ENCODE measurements around the gene CCL27. TPM values are rescaled to one million over a fixed set of nuclear protein-coding genes. Genes with fewer than 3 reads are reported as not detected.
"Not testable (repeated sequence)": the region's sequence is repeated elsewhere in the genome, so short reads cannot be mapped to it uniquely, and the experiment has no call there.

The CCL27 gene
- total and polyA plus RNA-seq, 2 donors from 2014 or later, result not detected

GRCh38 chr9:34646211-34647083, 16.0 kb downstream of the CCL27 start, which contains the start of gene GALT:
GALT (plus strand) TSS chr9:34646675; CDS start chr9:34646705, 30 bp downstream.
- peaks cover 10 to 36% (median 25%) of the 10 kb centered on the region in 3 donors for H3K4me1 ChIP-seq (ENCODE audit: control insufficient read depth in 2 of 3, insufficient read depth in 2 of 3, low read depth in 1 of 3, low read length in 3 of 3)
- no peaks in the 10 kb centered on the region for H3K9me3 ChIP-seq (ENCODE audit: control insufficient read depth in 2 of 3, insufficient read depth in 1 of 3, low read length in 3 of 3)
- peak; percentile 7 for TF ChIP-seq CTCF (IDR thresholded peaks at IDR 0.05; ENCODE audit: borderline replicate concordance, extremely low read depth, insufficient read depth)
- H3K27me3 ChIP-seq (ENCODE audit: control insufficient read depth, insufficient read depth, low read length), result no peaks in the 10 kb centered on the region
- peak within 1 kb of the TSS; percentile 66 to 88 for H3K27ac ChIP-seq (ENCODE audit: low read depth in 2 of 2, low read length in 2 of 2)
- H3K36me3 ChIP-seq (ENCODE audit: control insufficient read depth in 2 of 3, insufficient read depth in 3 of 3, low read length in 3 of 3), result peaks cover 4 to 18% (median 5%) of the 10 kb centered on the region in 3 donors
- FAIRE-seq (no peak), DNase-seq (peak; percentile 96 to 98 (median 97))
- peak within 1 kb of the TSS; percentile 77 to 96 (median 86) for H3K9ac ChIP-seq (ENCODE audit: low read length in 3 of 3)
- H3K4me3 ChIP-seq (ENCODE audit: low read length in 3 of 3), result peak within 1 kb of the TSS; percentile 71 to 87 (median 87)
- intact Hi-C loops (cut with DNase I), result no loop called here

- no peaks in the 10 kb centered on the region for H3K9me3 ChIP-seq (ENCODE audit: control insufficient read depth in 2 of 3, insufficient read depth in 1 of 3, low read length in 3 of 3)
- intact Hi-C loops (cut with DNase I), result no loop called here
- no peak overlapping the region for H3K9ac ChIP-seq (ENCODE audit: low read length in 3 of 3)
- H3K36me3 ChIP-seq (ENCODE audit: control insufficient read depth in 2 of 3, insufficient read depth in 3 of 3, low read length in 3 of 3), result peaks cover 4 to 18% (median 5%) of the 10 kb centered on the region in 3 donors
- no peak for TF ChIP-seq CTCF (IDR thresholded peaks at IDR 0.05; ENCODE audit: borderline replicate concordance, extremely low read depth, insufficient read depth)
- FAIRE-seq (no peak), DNase-seq (peak in 1 of 5 donors; percentile 25)
- H3K4me3 ChIP-seq (ENCODE audit: low read length in 3 of 3), result no peak overlapping the region
- peak overlapping the region; percentile 9 to 14 for H3K27ac ChIP-seq (ENCODE audit: low read depth in 2 of 2, low read length in 2 of 2)
- H3K27me3 ChIP-seq (ENCODE audit: control insufficient read depth, insufficient read depth, low read length), result no peaks in the 10 kb centered on the region
- peaks cover 7 to 32% (median 17%) of the 10 kb centered on the region in 3 donors for H3K4me1 ChIP-seq (ENCODE audit: control insufficient read depth in 2 of 3, insufficient read depth in 2 of 3, low read depth in 1 of 3, low read length in 3 of 3)
Observed at GRCh38 chr9:34644766-34645314, 17.6 kb downstream of the CCL27 start.

GRCh38 chr9:34642679-34643078, 19.8 kb downstream of the CCL27 start:
- no peak overlapping the region for H3K27ac ChIP-seq (ENCODE audit: low read depth in 2 of 2, low read length in 2 of 2)
- H3K27me3 ChIP-seq (ENCODE audit: control insufficient read depth, insufficient read depth, low read length), result no peaks in the 10 kb centered on the region
- DNase-seq, result no peak
- H3K9ac ChIP-seq (ENCODE audit: low read length in 3 of 3), result no peak overlapping the region
- H3K9me3 ChIP-seq (ENCODE audit: control insufficient read depth in 2 of 3, insufficient read depth in 1 of 3, low read length in 3 of 3), result no peaks in the 10 kb centered on the region
- TF ChIP-seq CTCF (IDR thresholded peaks at IDR 0.05; ENCODE audit: borderline replicate concordance, extremely low read depth, insufficient read depth), result no peak
- H3K36me3 ChIP-seq (ENCODE audit: control insufficient read depth in 2 of 3, insufficient read depth in 3 of 3, low read length in 3 of 3), result no peaks in the 10 kb centered on the region
- H3K4me1 ChIP-seq (ENCODE audit: control insufficient read depth in 2 of 3, insufficient read depth in 2 of 3, low read depth in 1 of 3, low read length in 3 of 3), result peaks cover 7 to 21% (median 18%) of the 10 kb centered on the region in 3 donors
- intact Hi-C loops (cut with DNase I), result no loop called here
- FAIRE-seq, result no peak
- no peak overlapping the region for H3K4me3 ChIP-seq (ENCODE audit: low read length in 3 of 3)

GRCh38 chr9:34639322-34639721, 23.1 kb downstream of the CCL27 start:
- H3K27me3 ChIP-seq (ENCODE audit: control insufficient read depth, insufficient read depth, low read length); H3K27ac ChIP-seq (ENCODE audit: low read depth in 2 of 2, low read length in 2 of 2); H3K9ac ChIP-seq (ENCODE audit: low read length in 3 of 3); H3K4me3 ChIP-seq (ENCODE audit: low read length in 3 of 3); H3K9me3 ChIP-seq (ENCODE audit: control insufficient read depth in 2 of 3, insufficient read depth in 1 of 3, low read length in 3 of 3); H3K36me3 ChIP-seq (ENCODE audit: control insufficient read depth in 2 of 3, insufficient read depth in 3 of 3, low read length in 3 of 3); FAIRE-seq; intact Hi-C loops (cut with DNase I); DNase-seq: not testable (repeated sequence)
- H3K4me1 ChIP-seq (ENCODE audit: control insufficient read depth in 2 of 3, insufficient read depth in 2 of 3, low read depth in 1 of 3, low read length in 3 of 3), result peaks cover 0 to 21% (median 3%) of the 10 kb centered on the region in 3 donors
